Inflammatory macrophage (primary cell): ENCODE data around the gene KIAA0586.
"Not testable (repeated sequence)": the region's sequence is repeated elsewhere in the genome, so short reads cannot be mapped to it uniquely, and the experiment has no call there.

Experiments
- DNase-seq, 2 donors: peaks; one replicate each; pipeline ENCODE4 v3.0.0-alpha.2; 2020 to 2022

The KIAA0586 gene

DNA sequence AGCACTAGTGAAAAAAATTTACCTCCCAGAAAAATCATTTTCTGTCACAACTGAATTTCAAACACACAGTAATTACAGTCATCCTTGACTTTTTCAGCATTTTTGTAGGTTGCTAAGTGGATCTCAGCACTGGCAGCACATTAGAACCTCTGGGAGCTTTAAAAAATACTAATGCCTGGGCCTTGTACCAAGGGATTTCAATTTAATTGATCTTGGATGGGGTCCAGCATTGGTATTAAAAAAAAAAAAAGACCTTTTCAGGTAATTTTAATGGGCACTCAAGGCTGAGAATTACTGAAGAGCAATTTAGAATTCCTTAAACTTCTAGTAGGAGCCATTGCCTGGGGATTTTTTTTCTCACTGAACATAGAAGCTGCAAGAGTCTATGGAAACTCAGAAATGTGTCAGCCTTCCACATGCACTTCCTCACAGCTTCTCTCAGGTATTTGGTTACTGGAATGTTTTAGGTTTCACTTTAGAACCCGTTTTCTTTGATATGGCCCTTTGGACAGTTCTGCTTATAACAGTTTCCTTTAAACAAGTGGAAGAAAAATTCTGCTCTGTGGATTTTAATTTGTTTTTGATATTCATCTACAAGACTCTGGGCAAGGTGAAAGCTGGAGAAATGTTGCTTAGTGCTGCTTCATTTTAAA, 121.7 kb downstream of the KIAA0586 start:
- no peak for DNase-seq

DNA sequence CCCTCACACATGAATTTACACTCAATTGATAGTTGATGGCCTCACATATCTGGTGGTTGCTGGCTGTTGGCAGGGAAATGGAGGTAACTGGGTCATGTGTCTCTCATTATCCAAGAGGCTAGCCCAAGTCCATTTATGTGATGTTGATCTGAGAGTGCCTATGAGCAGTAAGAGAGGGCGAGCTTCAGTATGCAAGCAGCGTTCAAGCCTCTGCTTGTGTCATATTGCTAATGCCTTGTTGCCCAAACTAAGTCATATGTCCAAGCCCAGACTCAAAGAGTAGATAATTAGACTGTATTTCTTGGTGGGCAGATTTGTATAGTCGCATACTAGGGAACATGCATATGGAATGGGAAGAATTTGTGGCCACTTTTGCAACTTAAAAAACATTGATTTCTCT, 126.4 kb downstream of the KIAA0586 start:
- DNase-seq, result no peak

DNA sequence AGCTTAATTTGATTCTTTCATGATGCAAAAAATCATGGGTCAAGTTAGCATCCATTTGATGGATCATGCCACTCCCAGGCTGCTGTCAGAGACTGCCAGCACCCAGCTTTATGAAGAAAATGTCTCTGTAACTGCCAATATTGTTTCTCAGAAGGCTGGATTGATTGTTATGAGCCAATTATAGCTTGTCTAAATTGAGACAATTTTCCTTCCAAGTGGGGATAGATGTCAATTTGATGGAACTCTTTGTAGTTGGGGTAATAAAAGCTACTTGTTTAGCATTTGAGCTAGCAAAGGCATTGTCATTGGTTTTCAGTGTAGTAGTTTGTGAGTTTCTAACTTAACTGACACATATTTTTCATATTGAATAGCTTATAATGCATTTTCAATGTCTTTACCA, 128.1 kb downstream of the KIAA0586 start:
- DNase-seq, result no peak

DNA sequence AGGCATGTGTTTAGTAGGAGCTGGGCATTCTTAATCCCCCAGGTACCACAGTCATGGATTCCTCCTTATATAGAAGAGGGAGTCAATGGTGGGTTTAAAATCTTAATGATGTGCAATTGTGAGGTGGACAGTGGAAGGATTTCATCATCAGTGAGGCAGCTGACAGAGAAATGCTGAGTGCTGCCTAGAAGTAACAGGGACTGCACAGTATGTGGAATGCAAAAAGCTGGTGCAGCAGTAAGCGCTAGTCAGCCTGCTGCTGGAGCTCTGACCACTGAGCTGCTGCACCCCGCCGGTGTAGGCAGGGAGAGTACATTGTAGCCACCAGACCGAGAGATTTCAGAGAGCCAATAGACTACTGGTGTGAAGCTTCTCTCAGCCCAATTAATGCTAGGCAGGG, 129.7 kb downstream of the KIAA0586 start:
- DNase-seq, result no peak

DNA sequence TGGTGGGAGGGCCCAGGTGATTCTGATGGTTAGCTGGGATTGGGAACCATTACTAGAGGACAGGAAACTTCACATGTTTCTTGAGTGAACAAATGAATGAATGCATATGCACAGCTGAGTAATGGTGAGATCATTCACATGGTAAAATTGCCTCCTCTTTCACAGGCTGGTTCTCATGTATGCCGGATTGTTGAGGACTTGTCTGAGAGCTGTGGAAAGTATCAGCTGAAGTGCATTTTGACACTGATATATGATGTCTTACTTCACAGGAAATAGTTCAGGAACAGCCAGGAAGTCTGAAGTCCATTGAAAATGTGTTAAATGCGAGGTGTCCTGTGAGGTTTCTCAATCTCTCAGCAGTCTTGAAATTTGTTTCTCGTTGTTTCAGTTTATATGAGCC, 132.7 kb downstream of the KIAA0586 start:
- no peak for DNase-seq

DNA sequence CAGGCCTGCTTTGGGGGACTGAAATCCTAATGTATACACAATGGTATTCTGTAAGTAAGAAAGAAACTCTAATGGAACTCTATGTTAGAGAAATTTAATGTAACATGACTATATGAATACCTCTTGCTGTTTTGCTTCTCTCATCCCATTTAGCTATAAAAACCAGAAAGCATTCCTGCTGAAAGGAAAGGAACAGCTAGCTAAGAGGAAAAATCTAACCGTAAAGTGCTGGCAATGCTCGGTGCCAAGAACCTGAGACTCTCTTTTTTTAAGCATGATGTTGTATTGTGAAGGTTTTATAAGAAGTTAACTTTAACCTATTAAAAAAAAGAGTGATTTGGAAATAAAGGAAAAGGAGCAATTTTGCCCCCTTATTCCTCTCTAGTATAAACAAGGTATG, 134.6 kb downstream of the KIAA0586 start:
- no peak for DNase-seq

DNA sequence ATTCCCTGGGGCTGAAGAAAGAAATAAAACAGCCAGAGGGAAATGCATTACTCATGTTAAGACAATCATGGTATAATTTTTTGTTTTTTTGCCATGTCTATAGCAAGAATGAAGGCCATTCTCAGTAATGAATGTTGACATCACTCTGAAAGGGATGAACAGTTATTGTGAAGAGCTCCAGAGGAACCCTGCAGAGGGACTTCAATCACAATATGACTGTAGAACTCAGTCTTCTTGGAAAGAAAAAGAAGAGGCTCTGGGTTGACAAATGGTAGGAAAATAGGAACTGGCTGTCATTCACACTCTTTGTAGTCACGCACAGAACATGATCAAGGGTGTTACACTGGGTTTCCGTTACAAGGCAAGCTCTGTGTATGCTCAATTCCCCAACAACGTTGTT, 136.5 kb downstream of the KIAA0586 start:
- DNase-seq, result no peak

DNA sequence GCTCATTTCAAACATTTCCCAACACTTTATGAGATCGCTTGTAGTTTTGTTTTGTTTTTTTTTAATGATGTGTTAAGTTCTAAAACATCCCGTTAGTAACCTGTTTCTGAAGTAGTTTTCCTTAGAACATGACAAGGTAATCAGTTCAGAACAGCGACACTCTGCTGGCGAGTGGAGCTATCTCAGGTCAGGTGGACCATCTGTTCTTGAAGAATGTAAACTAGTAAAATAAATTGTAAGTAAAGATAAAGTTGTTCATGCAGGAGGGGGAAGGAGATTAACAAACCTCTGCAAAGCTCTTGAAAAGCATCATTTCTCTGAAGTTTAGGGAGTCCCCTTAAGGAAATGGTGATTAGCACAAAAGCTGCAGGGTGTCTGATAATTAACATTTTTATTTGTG, 138.3 kb downstream of the KIAA0586 start:
- DNase-seq, result no peak

DNA sequence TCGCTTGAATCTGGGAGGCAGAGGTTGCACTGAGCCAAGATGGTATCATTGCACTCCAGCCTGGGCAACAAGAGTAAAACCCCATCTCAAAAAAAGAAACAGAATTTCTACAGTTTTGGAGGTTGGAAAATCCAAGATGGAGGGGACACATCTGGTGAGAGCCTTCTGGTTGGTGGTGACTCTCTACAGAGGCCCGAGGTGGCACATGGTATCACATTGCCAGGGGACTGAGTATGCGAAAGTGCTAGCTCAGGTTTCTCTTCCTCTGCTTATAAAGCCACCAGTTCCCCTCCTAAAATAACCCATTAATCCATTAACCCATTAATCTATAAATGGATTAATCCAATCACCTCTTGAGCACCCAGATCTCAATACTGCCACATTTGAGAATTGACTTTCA, 139.5 kb downstream of the KIAA0586 start:
- no peak for DNase-seq

DNA sequence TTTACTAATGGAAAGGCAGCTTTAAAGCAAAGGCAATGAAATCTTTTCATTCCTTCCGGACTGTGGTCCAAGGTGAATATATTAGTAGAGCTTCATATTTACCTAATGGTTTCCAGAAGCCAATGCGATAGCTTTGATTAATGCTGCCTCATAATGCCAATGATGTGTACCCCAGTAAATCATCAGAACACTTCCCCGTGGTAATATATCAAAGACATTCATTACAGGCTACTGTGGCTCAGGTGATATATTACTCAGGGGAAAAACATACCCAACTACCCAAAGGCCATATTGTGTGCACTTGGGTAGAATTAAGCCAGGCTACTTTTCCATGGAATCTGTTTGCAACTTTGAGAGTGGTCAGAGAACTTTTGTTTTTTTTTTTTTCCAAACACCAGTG, 140.8 kb downstream of the KIAA0586 start:
- no peak for DNase-seq

DNA sequence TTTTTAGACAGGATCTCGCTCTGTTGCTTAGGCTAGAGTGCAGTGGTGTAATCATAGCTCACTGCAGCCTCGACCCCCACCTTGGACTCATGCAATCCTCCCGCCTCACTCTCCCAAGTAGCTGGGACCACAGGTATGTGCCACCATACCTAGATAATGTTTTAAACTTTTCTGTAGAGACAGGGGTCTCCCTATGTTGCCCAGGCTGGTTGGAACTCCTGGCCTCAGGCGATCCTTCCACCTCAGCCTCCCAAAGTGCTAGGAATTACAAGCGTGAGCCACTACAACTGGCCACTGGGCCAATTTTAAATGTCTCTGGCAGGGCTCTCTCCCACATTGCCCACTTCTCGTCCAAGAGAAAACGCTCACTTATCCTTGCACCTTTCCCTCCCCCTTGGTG, 143.7 kb downstream of the KIAA0586 start:
- no peak for DNase-seq

DNA sequence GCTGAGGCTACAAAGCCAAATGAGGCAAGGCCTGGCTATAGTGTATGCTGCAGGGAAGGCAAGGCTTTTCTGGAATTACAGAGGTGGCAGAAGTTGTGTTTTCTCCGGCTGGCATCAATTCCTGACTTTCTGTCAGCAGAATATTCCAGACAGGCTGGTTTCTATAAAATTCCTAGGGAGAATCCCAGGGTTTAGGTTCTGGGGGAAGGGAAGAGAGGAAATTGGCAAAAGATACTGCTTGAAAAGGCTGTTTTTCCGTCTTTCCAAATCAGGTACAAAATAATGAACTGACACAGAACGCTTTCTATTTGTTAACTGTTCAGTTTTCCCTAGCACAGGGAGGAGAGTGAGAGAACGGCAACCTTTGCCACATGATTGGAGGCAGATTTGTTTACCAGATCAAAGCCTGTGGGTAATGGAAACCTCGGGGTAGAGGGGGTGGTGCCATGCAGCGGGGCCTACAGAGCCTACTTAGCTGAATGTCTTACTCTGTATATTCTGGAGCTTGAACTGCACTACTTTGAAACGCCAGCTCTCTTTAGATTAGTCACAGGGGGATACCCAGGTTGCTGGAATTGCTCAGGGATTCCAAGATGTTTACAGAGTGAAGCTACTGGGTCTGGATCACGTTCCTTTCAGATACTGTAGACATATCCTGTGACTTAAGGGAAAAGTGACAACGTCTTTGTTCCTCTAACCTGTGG, 144.4 kb downstream of the KIAA0586 start:
- no peak for DNase-seq

DNA sequence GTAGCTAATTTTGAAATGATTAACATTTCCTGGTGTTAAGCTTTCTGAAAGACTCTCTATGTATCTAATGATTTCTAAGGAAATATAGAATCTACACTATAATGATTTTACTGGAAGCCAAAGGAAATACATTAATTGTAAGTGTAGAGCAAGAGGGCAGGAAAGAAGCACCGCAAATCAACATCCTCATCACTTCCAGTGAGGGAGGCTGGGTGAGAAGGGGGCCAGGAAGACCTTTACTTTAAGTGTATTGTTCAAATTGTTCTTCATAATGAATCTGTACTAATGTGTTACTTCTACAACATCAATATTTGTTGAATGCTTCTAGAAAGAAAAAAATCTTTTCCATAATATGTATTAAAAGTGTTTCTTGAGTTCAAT, 144.9 kb downstream of the KIAA0586 start:
- no peak for DNase-seq

DNA sequence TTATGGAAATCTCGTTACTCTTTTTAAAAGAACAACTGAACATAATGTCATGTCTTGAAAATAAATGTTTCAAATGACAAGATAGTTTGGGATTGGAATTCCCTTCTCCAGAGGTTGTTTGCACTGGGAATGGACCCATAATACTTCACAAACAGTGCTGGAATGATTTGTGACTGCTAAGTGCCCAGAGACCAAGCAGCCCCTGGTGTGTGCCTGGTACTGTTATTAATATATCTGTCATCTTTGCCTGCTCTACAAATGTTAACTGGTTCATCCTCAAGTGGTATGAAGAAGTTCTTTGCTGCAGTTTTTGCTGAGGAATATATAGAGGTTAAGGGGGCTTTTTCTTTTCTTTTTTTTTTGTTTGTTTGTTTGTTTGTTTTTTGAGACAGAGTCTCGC, 145.3 kb downstream of the KIAA0586 start:
- no peak for DNase-seq

DNA sequence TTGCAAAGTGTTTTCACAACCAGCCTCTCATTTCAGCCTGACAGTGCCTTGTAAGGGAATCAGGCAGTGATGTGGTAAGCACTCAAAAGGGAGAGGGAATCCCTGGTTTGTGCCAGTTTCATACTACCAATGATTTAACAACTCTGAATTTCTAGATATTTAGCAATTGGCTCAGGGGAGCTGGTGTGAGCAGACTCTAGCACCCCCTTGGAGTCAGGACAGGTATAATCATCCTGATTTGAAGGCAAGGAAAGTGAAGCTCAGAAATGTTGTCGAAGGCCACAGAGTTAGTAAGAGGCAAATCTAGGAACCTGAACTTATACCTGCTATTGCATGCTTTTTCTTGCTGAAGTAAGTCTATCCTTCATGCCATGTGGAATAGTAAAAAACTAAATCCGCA, 147.1 kb downstream of the KIAA0586 start:
- DNase-seq, result no peak

DNA sequence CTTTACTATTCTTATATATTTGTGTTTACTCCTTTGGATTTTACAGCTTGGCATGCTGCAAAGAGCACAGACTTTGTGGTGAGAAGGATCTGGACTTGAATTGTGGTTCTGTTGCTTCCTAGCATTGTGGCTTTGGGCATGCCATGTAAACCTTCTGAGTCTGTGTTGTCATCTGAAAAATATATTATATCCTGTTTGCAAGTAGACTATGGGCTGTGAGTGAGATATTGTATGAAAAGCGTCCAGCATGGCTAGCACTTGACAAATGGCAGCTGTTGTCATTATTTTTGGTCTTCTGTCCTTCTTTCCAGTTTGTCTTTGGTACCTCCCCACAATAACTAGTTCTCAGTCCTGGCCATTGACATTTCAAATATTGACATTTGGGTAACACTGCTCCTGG, 148.4 kb downstream of the KIAA0586 start:
- DNase-seq, result no peak

DNA sequence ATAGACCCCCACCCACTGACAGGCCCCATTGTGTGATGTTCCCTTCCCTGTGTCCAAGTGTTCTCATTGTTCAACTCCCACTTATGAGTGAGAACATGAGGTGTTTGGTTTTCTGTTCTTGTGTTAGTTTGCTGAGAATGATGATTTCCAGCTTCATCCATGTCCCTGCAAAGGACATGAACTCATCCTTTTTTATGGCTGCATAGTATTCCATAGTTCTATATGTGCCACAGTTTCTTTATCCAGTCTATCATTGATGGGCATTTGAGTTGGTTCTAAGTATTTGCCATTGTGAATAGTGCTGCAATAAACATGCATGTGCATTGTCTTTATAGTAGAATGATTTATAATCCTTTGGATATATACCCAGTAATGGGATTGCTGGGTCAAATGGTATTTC, 152.5 kb downstream of the KIAA0586 start:
- not testable (repeated sequence) for DNase-seq

DNA sequence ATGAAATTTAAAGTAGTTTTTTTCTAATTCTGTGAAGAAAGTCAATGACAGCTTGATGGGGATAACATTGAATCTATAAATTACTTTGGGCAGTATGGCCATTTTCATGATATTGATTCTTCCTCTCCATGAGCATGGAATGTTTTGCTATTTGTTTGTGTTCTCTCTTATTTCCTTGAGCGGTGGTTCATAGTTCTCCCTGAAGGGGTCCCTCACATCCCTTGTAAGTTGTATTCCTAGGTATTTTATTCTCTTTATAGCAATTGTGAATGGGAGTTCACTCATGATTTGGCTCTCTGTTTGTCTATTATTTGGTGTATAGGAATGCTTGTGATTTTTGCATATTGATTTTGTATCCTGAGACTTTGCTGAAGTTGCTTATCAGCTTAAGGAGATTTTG, 153.9 kb downstream of the KIAA0586 start:
- not testable (repeated sequence) for DNase-seq

DNA sequence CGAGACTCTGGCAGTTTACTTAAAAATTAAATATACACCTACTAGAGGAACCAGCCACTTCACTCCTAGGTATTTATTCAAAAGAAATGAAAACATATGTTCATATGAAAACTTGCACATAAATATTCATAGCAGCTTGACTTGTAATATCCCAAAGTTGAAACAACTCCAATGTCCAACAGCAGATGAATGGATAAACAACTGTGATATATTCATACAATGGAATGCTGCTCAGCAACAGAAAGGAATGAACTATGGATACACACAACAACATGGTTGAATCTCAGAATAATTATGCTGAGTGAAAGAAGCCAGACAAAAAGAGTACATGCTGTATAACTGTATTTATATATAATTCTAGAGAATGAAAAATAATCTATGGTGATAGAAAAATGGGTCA, 156.9 kb downstream of the KIAA0586 start:
- DNase-seq, result no peak

DNA sequence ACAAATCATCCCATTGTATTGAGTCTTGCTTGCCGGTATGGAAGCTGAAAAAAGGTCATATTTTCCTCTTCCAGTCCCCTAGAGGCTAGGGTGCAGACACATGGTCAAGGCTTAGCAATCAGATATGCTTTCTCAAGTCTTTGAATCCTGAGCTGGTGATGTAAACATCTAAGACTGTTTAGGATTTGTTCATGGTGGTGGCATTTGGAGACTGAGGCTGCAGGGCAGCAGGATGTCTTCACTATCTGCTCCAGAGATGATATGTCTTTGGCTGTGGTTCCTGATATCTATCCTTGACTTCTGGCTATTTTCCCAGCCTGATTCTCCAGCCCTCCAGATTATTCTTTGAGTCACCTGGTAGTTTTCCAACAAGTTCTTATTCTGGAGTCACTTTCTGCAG, 159.8 kb downstream of the KIAA0586 start:
- no peak for DNase-seq

DNA sequence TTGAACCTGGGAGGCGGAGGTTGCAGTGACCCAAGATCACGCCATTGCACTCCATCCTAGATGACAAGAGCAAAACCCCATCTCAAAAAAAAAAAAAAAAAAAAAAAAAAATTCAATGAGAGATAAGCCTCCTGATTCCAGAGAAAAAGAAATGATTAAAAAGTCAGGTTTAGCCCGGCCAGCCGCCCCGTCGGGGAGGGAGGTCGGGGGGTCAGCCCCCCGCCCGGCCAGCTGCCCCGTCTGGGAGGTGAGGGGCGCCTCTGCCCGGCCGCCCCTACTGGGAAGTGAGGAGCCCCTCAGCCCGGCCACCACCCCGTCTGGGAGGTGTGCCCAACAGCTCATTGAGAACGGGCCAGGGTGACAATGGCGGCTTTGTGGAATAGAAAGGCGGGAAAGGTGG, 160.8 kb downstream of the KIAA0586 start:
- not testable (repeated sequence) for DNase-seq

DNA sequence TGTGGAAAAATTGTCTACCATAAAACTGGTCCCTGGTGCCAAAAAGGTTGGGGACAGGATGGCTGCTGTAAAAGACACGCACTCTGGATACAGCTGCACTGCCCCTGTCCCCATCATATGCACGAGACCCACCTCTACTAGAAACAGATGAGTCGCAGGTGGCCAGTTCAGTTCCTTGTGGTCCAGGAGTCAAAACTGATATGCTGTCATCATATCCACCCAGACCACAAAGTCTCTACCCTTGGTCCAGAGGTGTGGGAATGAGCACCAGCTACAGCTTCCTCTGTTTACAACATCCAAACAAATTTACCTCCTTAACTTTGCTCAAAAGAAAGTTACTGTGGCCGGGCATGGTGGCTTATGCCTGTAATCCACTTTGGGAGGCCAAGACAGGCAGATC, 166.5 kb downstream of the KIAA0586 start:
- no peak for DNase-seq

DNA sequence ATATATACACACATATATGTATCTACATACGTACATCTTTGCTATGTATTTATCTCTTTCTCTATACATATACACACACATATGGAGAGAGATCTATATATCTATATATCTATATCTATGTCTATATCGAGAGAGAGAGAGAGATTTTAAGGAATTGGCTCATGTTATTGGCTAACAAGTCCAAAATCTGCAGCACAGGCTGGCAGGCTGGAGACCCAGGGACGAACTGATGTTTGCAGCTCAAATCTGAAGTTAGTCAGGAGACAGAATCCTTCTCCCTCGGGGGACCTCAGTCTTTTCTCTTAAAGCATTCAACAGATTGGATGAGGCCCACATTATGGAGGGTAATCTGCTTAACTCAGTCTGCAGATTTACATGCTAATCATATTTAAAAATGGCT, 169.5 kb downstream of the KIAA0586 start:
- no peak for DNase-seq

DNA sequence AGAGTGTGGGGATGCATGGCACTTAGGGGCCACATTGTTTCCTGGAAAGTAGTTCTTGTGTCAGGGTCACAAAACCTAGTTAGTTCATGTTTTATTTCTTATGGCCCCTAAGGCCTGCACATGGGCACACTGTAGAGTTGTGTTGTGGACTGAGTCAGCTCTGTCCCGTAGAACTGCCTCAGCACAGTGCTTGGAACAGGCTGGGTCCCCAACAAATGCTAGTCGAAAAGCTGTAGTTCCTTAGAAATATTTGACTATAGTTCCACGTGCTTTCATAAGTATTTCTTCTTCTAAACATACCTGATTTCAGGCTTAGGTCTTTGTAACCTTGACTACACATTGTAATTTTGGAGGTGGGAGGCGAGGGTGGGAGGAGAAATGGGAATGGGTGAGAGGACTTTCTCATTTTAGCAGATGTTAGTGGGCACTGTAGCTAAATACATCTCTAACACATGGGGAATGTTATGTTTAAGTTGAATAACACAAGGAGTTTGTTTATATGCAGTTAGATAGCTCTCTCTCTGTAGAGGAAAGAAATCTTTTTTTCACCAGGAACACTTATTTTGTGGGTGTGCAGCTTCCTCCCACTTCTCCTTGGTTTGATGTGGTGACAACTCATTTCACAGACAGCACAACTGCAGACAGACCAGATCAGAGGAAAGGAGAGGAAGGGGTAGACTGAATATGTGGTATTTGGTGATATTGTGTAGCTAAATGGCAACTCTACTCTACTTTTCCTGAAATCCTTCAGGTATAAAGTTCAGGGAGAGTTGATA, 170.7 kb downstream of the KIAA0586 start:
- DNase-seq, result no peak
